HTERT RPE-1 (cell line): ENCODE results near the gene SLC6A11.

Experiments
- in situ Hi-C: fragments of 300-500 bp; cut with MboI; formaldehyde crosslinking; loops from 4 replicates; pipeline ENCODE4 v1.14.3; 2020; ENCODE audit warnings: low sequenced_read_pairs

Gene SLC6A11

DNA sequence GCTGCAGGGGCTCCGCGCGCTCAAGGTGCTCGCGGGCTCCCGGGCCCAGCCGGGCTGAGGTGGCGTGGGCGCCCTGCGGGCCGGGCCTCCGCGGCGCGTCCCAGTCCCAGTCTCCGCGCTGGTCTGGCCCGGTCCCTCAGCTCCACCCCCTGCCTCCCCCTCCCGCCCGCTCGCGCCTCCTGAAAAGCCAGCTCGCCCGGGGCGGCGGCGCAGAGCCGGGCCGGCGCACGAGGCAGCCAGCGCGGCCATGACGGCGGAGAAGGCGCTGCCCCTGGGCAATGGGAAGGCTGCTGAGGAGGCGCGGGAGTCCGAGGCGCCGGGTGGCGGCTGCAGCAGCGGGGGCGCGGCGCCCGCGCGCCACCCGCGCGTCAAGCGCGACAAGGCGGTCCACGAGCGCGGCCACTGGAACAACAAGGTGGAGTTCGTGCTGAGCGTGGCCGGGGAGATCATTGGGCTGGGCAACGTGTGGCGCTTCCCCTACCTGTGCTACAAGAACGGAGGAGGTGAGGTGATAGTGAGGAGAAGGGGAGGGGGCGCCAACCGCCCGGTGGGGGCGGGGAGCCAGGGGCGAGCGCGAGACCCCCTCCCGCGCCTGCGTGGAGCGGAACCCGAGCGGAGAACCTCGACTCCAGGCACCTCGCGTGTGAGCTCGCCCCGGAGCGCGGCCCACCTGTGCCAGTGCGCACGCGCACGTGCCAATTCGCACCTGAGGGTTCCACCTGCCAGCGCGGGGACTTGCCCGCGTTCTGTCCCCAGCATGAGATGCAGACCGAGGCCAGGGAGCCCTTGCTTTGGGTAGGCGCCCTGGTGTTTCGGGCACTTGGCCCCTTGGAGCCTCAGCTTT lies at the start of gene SLC6A11:
Gene SLC6A11, plus strand, starts transcription at position 210 of the 844 bp plus-strand sequence. Its CDS starts 38 bp downstream, at position 248.
- in situ Hi-C loops, result no loop called here

DNA sequence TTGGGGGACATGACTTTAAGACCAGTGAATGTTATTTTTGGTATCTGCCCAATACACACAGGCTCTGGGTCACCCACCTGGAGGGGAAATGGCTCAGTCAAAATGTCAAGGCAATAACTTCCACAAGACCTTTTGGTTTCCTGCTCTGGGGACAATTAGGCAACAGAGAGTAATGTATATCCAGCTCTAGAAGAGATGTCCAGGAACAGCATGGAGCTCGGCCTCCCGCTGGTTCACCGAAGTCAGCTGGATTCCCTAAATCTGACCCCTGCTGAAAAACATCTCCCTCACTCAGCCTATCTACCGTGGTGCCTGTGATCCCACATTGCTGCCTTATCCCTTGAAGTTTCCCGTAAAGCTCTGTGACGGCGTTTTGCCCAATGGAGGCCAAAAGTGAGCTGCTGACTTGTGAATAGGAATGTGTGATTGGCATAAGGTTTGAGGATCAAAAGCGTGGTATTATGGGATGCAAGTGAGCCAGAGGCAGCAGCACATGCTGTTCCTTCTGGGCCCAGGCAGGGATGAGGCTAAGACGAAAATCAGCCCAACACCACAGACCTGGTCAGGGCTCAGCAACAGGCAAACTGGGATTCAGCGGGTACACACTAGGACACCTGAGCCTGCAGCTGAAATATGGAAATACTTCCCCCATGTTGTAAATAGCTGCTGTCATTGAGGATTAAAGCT lies 47.2 kb upstream of the SLC6A11 start:
- in situ Hi-C loops, result no loop called here

DNA sequence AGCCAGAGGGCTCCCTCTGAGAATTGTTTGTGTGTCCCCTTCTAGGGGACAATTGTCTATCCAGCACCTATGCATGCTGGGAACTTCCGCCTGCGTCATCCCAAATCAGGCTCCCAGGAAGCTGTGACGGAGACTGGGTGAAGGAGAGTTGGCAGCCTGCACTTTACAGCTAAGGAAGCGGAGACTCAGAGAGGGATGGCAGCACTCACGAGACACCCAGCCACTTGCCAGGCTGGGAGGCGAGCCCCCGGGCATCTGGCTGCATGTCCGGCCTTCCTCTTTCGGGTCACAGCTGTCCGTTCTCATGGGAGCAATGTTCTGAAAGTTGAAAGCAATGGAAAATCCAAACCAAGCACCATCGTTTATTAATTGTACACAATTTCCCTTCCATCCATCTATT lies 45.5 kb upstream of the SLC6A11 start:
- in situ Hi-C loops, result no loop called here

DNA sequence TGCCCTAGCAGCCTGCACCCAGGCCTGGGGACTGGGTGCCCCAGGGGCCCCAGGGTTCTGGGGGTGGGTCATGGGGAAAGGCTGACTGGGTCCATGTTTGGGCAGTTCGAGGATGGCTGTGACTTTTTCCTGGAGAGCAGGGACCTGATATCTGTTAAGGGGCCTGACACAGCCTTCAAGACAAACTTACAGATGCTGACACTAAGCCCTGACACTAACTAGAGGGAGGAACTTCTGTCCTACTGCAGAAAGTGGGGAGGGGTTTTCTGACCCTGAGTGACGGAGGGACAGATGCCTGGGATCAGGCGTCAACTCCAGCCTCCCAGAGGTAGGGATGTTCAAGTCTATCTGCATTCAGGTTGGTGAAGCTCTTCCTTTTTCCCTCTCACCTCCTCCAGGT lies 45.0 kb upstream of the SLC6A11 start:
- in situ Hi-C loops, result no loop called here

DNA sequence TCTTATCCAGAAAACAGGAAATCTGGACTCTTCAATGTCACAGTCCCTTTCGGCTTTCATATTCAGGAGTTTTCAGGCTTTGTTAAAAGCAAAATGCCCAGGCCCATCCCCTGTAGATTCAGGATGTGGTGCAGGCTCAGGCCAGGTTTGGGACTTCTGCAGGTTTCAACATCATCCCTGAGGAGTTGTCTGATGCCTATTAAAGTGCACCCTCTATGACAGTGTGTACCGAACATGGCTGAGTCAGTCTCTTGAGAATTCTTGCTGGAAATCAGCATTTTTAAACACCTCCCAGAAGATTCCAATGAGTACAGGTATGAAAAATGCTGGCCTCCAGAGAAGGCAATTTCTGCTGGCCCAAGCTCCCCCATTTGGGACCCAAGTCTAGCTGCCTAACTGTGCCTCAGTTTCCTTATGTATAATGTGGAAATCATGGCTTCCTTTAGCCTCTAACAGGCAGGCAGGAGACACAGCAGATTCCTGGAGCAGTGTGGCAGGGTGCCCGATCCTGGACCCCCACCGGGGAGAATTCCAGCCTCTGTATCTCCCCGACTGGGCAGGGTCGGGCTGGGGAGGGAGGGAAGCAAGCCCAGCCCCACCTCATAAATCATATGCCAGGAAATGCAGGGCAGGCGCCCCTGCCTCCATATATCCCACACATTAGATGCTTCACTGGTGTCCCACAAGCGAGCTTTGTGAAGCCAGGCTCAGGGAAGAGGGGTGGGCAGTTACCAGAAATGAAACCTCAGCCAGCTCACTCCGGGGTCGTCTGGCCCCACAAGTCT lies 44.4 kb upstream of the SLC6A11 start:
- in situ Hi-C loops, result no loop called here

DNA sequence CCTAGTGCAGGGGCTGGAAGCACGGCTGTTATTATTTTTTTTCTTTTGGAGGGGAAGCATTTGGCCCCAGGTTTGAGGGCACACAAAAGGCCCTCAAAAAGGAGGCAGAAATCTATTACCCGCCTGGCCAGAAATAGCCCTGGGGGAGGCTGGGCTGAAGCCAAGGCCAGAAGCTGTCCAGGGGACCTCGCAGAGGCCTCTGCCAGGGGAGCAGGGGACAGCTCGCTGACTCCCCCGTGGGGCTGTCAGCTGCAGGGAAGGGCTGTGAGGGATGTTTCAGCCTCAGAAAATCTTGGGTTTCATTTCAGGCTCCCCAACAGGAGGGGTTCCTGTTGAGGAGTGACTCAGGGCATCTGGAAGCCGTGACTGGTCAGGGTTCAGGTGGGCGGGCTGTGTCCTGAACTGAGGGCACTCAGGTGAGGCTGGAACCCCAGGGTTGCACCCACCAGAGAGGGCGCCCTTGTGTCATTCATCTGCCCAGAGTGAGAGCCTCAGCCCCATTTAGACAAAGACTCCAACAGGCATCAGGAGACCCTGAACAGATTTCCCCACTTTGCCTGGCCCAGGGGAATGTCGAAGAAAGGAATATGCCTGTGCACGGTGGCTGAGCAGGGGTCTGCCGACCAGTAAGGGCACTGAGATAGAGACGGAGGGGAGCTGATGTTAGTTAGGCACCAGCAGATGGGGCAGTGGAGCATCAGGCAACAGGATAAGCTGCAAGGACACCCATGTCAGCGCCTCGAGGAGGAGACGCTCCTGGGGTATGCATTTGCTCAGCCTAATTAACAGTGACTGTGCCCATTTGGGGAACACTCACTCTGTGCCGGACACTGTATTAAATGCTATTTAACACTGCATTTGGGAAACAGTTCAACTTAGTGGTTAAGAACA lies 43.5 kb upstream of the SLC6A11 start:
- in situ Hi-C loops, result no loop called here

DNA sequence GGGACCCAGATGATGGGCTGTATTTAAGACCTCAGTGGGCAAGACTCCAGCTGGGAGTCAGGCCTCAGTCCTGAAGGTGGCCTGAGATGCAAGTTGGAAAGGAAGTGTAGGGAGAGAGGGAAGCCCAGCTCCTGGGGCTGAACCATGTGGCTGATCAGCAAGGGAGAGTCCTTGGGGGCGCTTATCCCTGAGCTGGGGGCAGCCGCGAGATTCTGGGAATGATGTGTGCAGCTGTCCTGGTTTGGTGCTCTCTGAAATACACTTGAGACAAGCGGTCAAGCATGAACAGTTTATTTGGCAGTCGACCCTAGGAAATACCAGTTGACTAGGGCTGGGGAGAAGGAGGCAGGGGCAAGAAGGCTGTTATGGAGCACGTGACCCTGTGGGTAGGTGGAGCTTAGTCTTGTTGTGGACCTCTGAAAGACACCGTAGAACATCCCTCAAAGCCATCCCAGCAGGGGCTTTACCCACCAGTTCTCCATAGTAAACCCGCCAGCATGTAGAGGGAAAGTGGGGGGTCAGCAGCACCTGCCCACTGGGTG lies 41.8 kb upstream of the SLC6A11 start:
- in situ Hi-C loops, result no loop called here

DNA sequence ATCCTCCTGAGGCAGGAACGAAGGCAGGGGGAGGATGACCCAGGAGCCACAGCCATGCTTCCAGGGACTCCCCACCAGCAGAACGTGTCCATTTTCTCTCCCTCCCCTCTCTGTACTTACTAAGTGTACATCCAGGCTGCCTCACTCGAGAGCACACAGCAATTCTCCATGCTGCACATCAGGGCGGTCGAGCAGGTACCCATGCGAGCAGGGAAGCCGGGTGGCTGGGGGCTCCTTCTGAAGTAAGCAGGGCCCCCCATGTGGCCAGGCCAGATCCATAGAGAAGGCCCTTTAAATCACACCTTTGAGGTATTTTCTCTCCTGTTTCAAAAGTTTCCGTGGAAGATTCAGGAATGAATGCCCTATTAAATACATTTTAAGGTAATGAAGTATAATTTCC lies 41.2 kb upstream of the SLC6A11 start:
- in situ Hi-C loops, result no loop called here

DNA sequence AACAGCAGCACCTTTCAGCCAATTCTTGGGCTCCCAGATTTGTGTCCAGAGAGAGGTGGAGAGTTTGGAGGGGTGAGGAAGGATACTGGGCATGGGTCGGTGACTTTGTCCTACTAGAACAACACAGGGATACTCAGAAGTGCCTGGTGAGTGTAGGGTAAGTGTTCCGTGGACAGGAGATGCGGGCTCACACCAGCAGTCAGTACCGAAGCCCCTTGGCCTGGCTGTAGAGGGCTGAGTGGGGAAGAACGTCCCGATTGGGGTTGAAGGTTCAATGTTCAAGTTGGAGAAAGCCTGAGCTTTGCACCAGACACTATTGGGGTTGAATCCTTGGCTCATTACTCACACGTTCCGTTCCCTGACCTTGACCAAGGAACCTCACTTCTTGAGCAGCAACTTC lies 40.8 kb upstream of the SLC6A11 start:
- in situ Hi-C loops, result no loop called here

DNA sequence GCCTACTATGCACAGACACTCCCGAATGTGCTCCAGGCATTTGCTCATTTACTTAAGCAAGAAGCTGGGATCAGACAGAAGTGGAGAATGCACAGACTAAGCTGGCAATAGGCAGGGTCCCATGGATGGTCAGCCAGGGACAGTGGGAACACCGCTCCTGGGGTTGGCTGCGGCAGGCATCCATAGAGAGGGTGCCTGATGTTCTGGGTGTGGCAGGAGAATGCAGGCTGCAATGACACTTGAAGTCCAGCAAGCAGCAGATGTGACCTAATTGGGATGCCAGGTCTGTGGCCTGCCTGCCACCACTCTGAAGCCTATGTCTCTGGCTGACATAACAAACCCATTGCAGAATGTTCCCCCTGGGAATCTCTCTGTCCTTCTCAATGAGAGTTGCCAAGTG lies 40.2 kb upstream of the SLC6A11 start:
- in situ Hi-C loops, result no loop called here

DNA sequence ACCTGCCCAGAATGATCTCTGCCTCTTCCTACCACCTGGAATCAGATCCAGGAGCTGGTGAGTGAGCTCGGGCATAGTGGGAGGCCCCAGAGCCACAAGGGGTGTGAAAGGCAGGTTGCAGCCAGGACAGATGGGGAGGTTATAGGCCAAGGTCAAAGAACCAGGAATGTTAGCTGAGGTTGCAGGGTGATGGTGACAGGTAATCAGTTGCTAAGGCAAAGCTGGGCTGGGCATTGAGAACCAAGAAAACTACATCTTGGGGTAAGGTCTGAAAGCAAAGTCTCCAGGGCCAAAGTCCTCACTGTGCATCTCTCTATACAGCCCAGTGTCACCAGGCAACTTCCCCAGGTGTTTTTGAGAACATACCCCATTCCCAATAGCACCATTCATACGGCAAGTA lies 38.4 kb upstream of the SLC6A11 start:
- in situ Hi-C loops, result no loop called here

DNA sequence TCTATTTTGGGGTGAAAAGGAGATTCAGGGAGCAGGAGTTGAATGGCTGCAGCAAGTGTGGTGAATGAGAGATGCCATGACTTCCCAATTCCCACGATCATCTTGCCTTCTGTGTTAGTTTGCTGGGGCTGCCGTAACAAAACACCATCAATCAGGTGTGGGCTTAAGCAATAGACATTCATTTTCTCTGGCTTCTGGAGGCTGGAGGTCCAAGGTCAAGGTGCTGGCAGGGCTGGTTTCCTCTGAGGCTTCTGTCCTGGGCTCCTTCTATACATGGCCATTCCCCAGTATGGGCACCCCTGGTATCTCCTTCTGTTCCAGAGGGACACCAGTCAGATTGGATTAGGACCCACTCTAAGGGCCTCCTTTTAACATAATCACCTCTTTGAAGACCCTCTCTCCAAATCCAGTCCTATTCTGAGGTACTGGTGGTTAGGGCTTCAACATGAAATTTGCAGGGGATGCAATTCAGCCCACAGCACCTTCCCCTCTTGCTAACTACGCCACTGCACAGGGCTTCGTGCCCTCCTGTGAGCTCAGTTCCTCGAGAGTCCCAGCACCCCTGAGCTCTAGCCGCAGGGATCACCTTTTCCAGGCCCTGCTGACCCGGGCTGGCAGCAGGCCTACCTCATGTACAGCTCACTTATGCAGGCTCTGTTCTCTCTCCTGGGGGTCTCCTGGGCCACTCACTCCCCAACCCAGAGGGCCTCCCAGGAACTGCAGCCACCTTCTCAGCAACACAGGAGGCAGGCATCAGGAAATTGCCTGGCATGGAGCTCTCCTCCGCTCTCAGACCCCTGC lies 37.3 kb upstream of the SLC6A11 start:
- in situ Hi-C loops, result no loop called here

DNA sequence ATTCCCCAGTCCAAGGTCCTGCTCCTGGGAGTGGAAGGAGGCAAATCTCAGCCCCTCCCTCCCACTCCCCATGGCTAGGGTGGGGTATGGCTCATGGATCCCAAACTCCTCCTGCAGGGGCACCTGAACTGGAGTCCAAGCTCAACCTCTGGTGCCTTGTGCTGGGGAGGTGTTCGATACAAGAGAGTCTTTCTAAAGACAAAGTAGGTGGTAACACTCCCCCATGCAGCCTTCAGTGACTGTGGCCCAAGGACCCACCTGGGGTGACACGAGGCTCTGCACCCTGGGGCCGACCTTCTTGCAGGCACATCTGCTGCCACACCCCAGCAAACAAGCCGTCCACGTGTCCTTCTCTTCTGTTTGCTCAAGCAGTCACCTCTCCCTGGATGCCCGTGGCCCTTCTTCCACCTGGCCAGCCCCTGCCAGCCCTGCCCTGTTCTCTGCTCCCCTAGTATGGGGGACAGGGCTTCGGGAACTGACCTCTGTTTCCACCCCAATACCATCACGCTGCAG lies 36.7 kb upstream of the SLC6A11 start:
- in situ Hi-C loops, result no loop called here

DNA sequence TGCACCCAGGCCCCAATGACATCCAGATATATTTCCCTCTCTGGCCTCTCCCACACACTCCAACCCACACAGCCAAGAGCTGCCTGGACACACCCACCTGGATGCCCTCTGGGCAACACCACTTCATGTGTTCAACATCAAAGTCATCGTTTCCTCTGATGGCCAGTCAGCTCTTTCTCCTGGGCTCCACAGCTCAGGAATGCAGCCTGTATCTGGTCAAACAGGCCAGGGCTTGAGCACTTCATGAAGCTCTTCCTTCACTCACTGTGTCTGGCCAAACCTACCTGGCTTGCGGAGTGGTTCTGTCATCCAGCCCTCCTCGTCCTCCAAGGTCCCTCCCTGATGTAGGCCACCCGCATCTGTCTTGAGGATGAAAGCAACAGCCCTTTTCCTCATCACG lies 35.8 kb upstream of the SLC6A11 start:
- in situ Hi-C loops, result no loop called here

DNA sequence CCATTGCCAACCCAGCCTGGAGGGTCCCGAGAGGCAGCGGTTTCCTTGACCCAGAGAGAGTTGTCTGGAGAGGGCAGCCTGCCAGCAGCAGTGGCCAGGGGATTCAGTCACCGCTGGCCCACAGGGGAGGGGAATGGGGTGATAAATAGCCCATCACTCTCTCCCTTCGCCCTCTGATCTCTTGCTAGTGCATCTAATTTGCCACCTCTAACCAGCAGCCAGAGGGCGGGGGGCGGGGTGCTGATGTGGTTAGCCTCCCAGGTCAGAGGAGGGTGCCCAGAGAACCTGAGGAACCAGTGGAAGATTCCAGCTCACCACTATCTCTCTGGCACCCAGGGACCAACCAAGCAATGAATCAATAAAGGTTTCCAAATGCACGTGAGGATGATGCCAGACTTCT lies 35.1 kb upstream of the SLC6A11 start:
- in situ Hi-C loops, result no loop called here

DNA sequence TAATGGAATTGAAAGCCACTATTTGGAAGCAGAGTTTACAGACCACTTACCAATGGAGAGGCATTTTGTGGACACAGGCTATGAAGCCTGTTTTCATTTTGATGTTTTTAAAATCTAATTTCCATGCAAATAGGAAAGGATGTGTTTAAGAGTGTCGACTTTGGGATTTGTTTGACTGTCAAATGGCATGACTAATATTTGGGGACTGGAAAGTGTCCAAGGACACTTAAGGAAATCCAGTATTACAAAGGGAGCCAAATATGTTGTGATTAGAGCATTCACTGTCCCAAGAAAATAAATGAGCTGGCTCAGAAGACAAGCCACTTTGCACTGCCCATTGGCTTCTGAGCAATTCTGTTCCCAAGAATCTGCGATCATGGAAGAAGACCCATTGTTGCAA lies 34.0 kb upstream of the SLC6A11 start:
- in situ Hi-C loops, result no loop called here

DNA sequence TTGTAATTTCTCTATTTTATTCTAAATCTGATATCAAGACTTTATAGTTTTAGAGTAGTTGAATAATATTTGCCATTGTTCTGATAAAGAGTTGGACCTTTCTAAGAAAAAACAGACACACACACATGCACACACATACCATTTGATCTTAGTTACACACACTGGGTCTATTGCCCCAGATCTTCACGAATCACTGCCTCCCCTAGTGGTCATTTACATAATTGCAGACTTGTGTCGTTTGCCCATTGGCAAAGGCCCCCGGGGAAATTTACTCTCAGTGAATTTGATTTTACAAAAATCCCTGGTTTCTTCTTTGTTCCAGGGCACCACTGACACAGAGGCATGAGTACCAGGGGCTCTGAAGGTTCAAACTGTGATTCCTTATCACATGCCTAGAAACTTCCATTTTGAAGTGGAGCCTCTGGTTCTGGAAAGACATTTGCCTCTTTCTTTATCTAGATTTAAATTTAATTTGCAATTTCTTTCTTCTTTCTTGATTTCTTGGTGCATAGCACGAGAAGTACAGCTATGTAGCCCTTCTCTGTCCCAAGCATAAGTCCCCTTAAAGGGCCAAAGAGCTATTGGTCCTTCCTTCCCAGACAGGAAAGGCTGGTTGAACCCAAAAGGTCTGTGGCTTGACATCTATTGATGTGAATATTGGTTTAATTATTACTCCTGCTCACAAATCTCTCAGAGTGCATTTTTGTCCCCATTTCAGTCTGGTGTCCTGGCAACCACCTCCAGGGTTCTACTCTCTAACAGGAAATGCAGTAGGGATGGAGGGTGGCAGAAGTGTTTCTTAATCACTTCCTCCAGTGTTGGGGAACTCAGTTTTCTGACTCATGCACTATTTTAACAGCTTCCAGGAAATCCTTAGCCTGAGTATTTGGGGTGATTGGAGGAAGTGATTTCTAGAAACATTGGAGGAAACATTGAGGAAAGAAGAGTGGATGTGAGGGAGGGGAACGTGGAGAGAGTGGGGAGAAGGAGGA lies 32.4 kb upstream of the SLC6A11 start:
- in situ Hi-C loops, result no loop called here

DNA sequence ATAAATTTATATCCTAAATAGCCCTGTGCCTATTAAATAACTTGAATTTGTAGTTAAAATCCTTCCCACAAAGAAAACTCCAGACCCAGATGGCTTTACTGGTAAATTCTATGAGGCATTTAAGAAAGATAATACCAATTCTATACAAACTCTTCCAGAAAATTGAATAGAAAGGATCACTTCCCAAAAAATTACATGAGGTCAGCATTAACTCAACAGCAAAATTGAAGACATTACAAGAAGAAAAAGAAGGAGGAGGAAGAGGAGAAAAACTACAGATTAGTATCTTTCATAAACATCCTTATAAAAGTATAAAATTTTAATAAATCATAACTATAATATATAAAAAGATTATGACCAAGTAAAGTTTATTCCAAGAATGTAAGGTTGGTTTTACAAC lies 29.4 kb upstream of the SLC6A11 start:
- in situ Hi-C loops, result no loop called here
